IMR-90 (cell line): ENCODE results near the gene MARK4. TPM values are rescaled to one million over a fixed set of nuclear protein-coding genes. Genes with fewer than 3 reads are reported as not detected.

Experiments
- ATAC-seq: fragments of 200-7000 bp; cut with Tn5 transposase; 2 replicates; pipeline ENCODE4 v1.9.1; 2020; ENCODE audit warnings: low read depth, mild to moderate bottlenecking, moderate library complexity
- BruUV-seq: library from RNA; stranded (reverse); fragments of 400-500 nt; replicated peaks from 2 replicates; lab custom pipeline; 2021; lab: Mats Ljungman, UMichigan
- CTCF ChIA-PET: fragments of 300-600 bp; formaldehyde crosslinking; extraction: SDS; loops from one replicate; lab custom pipeline; 2021; ENCODE audit warnings: antibody characterized with exemption; lab: Yijun Ruan, JAX
- POLR2A ChIA-PET: fragments of 300-600 bp; sonication (Branson Sonifier 250); formaldehyde crosslinking; loops from one replicate; lab custom pipeline; 2022; ENCODE audit warnings: antibody characterized with exemption; ENCODE audit not compliant: unreplicated experiment; lab: Charles Lee
- DNase-seq: peaks from one replicate; pipeline ENCODE4 v3.0.0; 2013
- H2AFZ ChIP-seq: replicated peaks from 2 replicates; pipeline ENCODE3; 2013; ENCODE audit warnings: low read length, mild to moderate bottlenecking; ENCODE audit not compliant: poor library complexity
- H2AK5ac ChIP-seq: 2 replicates; pipeline ENCODE4 v1.6.1; 2013; ENCODE audit warnings: low read depth, low read length, inconsistent platforms
- H2AK9ac ChIP-seq: replicated peaks from 2 replicates; pipeline ENCODE3; 2013; ENCODE audit warnings: mild to moderate bottlenecking, low read depth, low read length, moderate library complexity; ENCODE audit not compliant: poor library complexity
- H2BK120ac ChIP-seq: 2 replicates; pipeline ENCODE4 v1.6.1; 2013; ENCODE audit warnings: low read depth, low read length, inconsistent platforms
- H2BK15ac ChIP-seq: 3 replicates; pipeline ENCODE4 v1.6.1; 2013; ENCODE audit warnings: low read depth, low read length, inconsistent platforms
- H2BK20ac ChIP-seq: 2 replicates; pipeline ENCODE4 v1.6.1; 2013; ENCODE audit warnings: low read depth, mild to moderate bottlenecking, inconsistent platforms, low read length, moderate library complexity
- H2BK5ac ChIP-seq: 2 replicates; pipeline ENCODE4 v1.6.1; 2013; ENCODE audit warnings: mild to moderate bottlenecking, low read depth, low read length, inconsistent platforms; ENCODE audit not compliant: poor library complexity, severe bottlenecking
- H3K14ac ChIP-seq: replicated peaks from 2 replicates; pipeline ENCODE4 v1.6.1; 2013; ENCODE audit warnings: low read depth, low read length, inconsistent platforms
- H3K18ac ChIP-seq: 2 replicates; pipeline ENCODE4 v1.6.1; 2013; ENCODE audit warnings: low read depth, low read length, control low read depth
- H3K23ac ChIP-seq: 2 replicates; pipeline ENCODE4 v1.6.1; 2013; ENCODE audit warnings: low read depth, low read length, inconsistent platforms
- H3K27ac ChIP-seq: 2 replicates; pipeline ENCODE4 v1.5.1; 2013; ENCODE audit warnings: mild to moderate bottlenecking, control low read depth, low read length; ENCODE audit not compliant: insufficient read depth
- H3K27me3 ChIP-seq: 2 replicates; pipeline ENCODE4 v1.6.1; 2013; ENCODE audit warnings: low read length; ENCODE audit not compliant: control insufficient read depth, insufficient read depth
- H3K36me3 ChIP-seq: 2 replicates; pipeline ENCODE4 v1.6.1; 2013; ENCODE audit warnings: low read length, mixed read lengths; ENCODE audit not compliant: control insufficient read depth, insufficient read depth
- H3K4ac ChIP-seq: 2 replicates; pipeline ENCODE4 v1.6.1; 2013; ENCODE audit warnings: low read depth, low read length, inconsistent platforms
- H3K4me1 ChIP-seq: 2 replicates; pipeline ENCODE4 v1.6.1; 2013; ENCODE audit warnings: low read length, mixed read lengths; ENCODE audit not compliant: control insufficient read depth, insufficient read depth
- H3K4me2 ChIP-seq: 2 replicates; pipeline ENCODE4 v1.6.1; 2013; ENCODE audit warnings: low read depth, mild to moderate bottlenecking, control low read depth, low read length, moderate library complexity
- H3K4me3 ChIP-seq: 2 replicates; pipeline ENCODE4 v1.5.1; 2013; ENCODE audit warnings: low read depth, mild to moderate bottlenecking, control low read depth, low read length, moderate library complexity; ENCODE audit not compliant: insufficient read depth
- H3K56ac ChIP-seq: 2 replicates; pipeline ENCODE4 v1.6.1; 2013; ENCODE audit warnings: low read length, inconsistent platforms; ENCODE audit not compliant: insufficient read depth; ENCODE audit errors: extremely low read depth
- H3K79me1 ChIP-seq, 2 experiments: 2 replicates each; pipeline ENCODE4 v1.6.1; 2013; ENCODE audit warnings: low read length in 2 of 2, inconsistent platforms in 1 of 2, low read depth in 1 of 2
- H3K9ac ChIP-seq: 2 replicates; pipeline ENCODE4 v1.6.1; 2013; ENCODE audit warnings: low read depth, low read length, control low read depth
- H3K9me1 ChIP-seq: 2 replicates; pipeline ENCODE4 v1.6.1; 2013; ENCODE audit warnings: low read length, inconsistent platforms; ENCODE audit not compliant: insufficient read depth
- H3K9me3 ChIP-seq: 2 replicates; pipeline ENCODE4 v1.6.1; 2013; ENCODE audit warnings: low read length; ENCODE audit not compliant: control insufficient read depth, insufficient read depth
- H4K20me1 ChIP-seq: 2 replicates; pipeline ENCODE4 v1.6.1; 2013; ENCODE audit warnings: low read length, inconsistent platforms; ENCODE audit not compliant: insufficient read depth
- H4K5ac ChIP-seq: 2 replicates; pipeline ENCODE4 v1.6.1; 2013; ENCODE audit warnings: mild to moderate bottlenecking, low read depth, low read length, control low read depth
- H4K8ac ChIP-seq, 2 experiments: 2 replicates each; pipeline ENCODE4 v1.6.1; 2013; ENCODE audit warnings: low read depth in 2 of 2, low read length in 2 of 2, control low read depth in 1 of 2, inconsistent platforms in 1 of 2
- H4K91ac ChIP-seq: 2 replicates; pipeline ENCODE4 v1.6.1; 2013; ENCODE audit warnings: low read depth, low read length, inconsistent platforms; ENCODE audit not compliant: insufficient read depth
- BHLHE40 ChIP-seq: fragments of 150-350 bp; IDR thresholded peaks from 2 replicates; pipeline ENCODE4 v1.6.1; 2016; ENCODE audit warnings: mild to moderate bottlenecking, low read depth, low read length
- CEBPB ChIP-seq: IDR thresholded peaks from 2 replicates; pipeline ENCODE4 v1.6.1; 2012; ENCODE audit warnings: low read depth, low read length, improper control_type of control experiment
- CHD1 ChIP-seq: IDR thresholded peaks from 2 replicates; pipeline ENCODE4 v1.6.1; 2012; ENCODE audit warnings: low read depth, low read length, improper control_type of control experiment
- CTCF ChIP-seq: conservative IDR thresholded peaks from 2 replicates; pipeline ENCODE4 v1.5.1; 2012; ENCODE audit warnings: mild to moderate bottlenecking, low read depth, low read length, improper control_type of control experiment
- ELK1 ChIP-seq: fragments of 150-350 bp; IDR thresholded peaks from 2 replicates; pipeline ENCODE4 v1.6.1; 2016; ENCODE audit warnings: low read depth, mild to moderate bottlenecking, low read length, moderate library complexity, borderline replicate concordance
- FOS ChIP-seq: fragments of 150-350 bp; IDR thresholded peaks from 2 replicates; pipeline ENCODE4 v1.6.1; 2016; ENCODE audit warnings: low read depth, low read length
- MAFK ChIP-seq: IDR thresholded peaks from 2 replicates; pipeline ENCODE4 v1.6.1; 2012; ENCODE audit warnings: low read depth, low read length, improper control_type of control experiment
- MAZ ChIP-seq: IDR thresholded peaks from 2 replicates; pipeline ENCODE4 v1.6.1; 2012; ENCODE audit warnings: low read depth, mild to moderate bottlenecking, low read length, improper control_type of control experiment, moderate library complexity, borderline replicate concordance
- POLR2A ChIP-seq: IDR thresholded peaks from 2 replicates; pipeline ENCODE4 v1.6.1; 2012; ENCODE audit warnings: mild to moderate bottlenecking, low read depth, low read length
- RAD21 ChIP-seq: IDR thresholded peaks from 2 replicates; pipeline ENCODE4 v1.6.1; 2012; ENCODE audit warnings: low read length, improper control_type of control experiment
- RCOR1 ChIP-seq: IDR thresholded peaks from 2 replicates; pipeline ENCODE4 v1.6.1; 2012; ENCODE audit warnings: mild to moderate bottlenecking, low read length, improper control_type of control experiment; ENCODE audit not compliant: insufficient replicate concordance
- RFX5 ChIP-seq: IDR thresholded peaks from 2 replicates; pipeline ENCODE4 v1.8.0; 2012; ENCODE audit warnings: low read depth, mild to moderate bottlenecking, low read length, moderate library complexity
- SMC3 ChIP-seq: fragments of 150-350 bp; IDR thresholded peaks from 2 replicates; pipeline ENCODE4 v1.6.1; 2016; ENCODE audit warnings: low read depth, mild to moderate bottlenecking, antibody characterized with exemption, low read length, moderate library complexity
- USF2 ChIP-seq: fragments of 150-350 bp; IDR thresholded peaks from 2 replicates; pipeline ENCODE4 v1.6.1; 2017; ENCODE audit warnings: mild to moderate bottlenecking, antibody characterized with exemption, low read length, low read depth
- WGBS, 2 experiments: methylation state at CpG; one replicate each; pipeline versions ENCODE4 v1.1.5 to v1.1.7; 2013; ENCODE audit warnings: missing lambda C conversion rate in 2 of 2; ENCODE audit not compliant: insufficient read length in 1 of 2; ENCODE audit errors: extremely low coverage in 2 of 2; 5-methylcytosine and 5-hydroxymethylcytosine counted together
- dilution Hi-C: fragments of 300-500 bp; cut with HindIII; formaldehyde crosslinking; loops from one replicate; pipeline ENCODE4 v1.14.3; 2018; ENCODE audit warnings: low sequenced_read_pairs; ENCODE audit not compliant: unreplicated experiment
- in situ Hi-C: fragments of 300-500 bp; cut with MboI; formaldehyde crosslinking; loops from 3 replicates; pipeline ENCODE4 v1.14.3; 2019; ENCODE audit warnings: low sequenced_read_pairs, inconsistent platforms, mixed read lengths
- intact Hi-C: fragments of 100-400 bp; cut with micrococcal nuclease; formaldehyde crosslinking; loops from 2 replicates; pipeline ENCODE4 v1.10.0; 2022
- polyA plus RNA-seq, 3 experiments: library from polyadenylated mRNA; depleted of rRNA; stranded (reverse); fragments of >200 nt; gene quantifications; 2 replicates each; pipeline ENCODE4 v1.2.3, GENCODE V29; 2012; ENCODE audit warnings: low replicate concordance in 1 of 3
- total RNA-seq: library from RNA; depleted of rRNA; stranded (reverse); fragments of >200 nt; gene quantifications from 2 replicates; pipeline ENCODE4 v1.2.3, GENCODE V29; 2012

MARK4 gene
- total and polyA plus RNA-seq, 2 of the 4 experiments (the other 2 are of a cell fraction): 11.3 to 20.7 TPM

GRCh38 chr19:45299719-45300118, 48.6 kb downstream of the MARK4 start:
- no peak overlapping the region for H2BK5ac ChIP-seq
- dilution Hi-C loops: no loop called here
- 0 out of 2 replicates have a peak, but pooled peaks cover 2% of the 10 kb centered on the region for H3K9me3 ChIP-seq
- intact Hi-C loops: no loop called here
- no peaks in the 10 kb centered on the region for H4K20me1 ChIP-seq
- no peaks in the 10 kb centered on the region for H3K79me1 ChIP-seq
- H3K4me3 ChIP-seq: no peak overlapping the region
- H3K4ac ChIP-seq: no peak overlapping the region
- CTCF ChIA-PET: no interaction called here
- no peak overlapping the region for H3K27ac ChIP-seq
- POLR2A ChIA-PET: no interaction called here
- H3K4me2 ChIP-seq: no peak overlapping the region
- H3K14ac ChIP-seq: no peak overlapping the region
- peaks cover 35% of the 10 kb centered on the region for H3K36me3 ChIP-seq
- no peak overlapping the region for H3K9ac ChIP-seq
- no peak overlapping the region for H2AK9ac ChIP-seq
- H2BK20ac ChIP-seq: no peak overlapping the region
- ATAC-seq: no peak
- H2BK120ac ChIP-seq: no peak overlapping the region
- no peak overlapping the region for H2AK5ac ChIP-seq
- DNase-seq: no peak
- no peak overlapping the region for H2AFZ ChIP-seq
- H3K4me1 ChIP-seq: no peaks in the 10 kb centered on the region
- TF ChIP-seq CTCF: no peak
- TF ChIP-seq RAD21: no peak
- TF ChIP-seq SMC3: no peak
- no peak for TF ChIP-seq RFX5
- no peak for TF ChIP-seq CHD1
- no peak for TF ChIP-seq RCOR1
- TF ChIP-seq POLR2A: no peak
- no peak for TF ChIP-seq CEBPB
- no peak for TF ChIP-seq MAFK
- TF ChIP-seq USF2: no peak
- no peak for TF ChIP-seq ELK1
- no peak for TF ChIP-seq FOS
- no peak for TF ChIP-seq MAZ
- no peak for TF ChIP-seq BHLHE40
- H3K9me1 ChIP-seq: peaks cover 3% of the 10 kb centered on the region; the same call in 1 of the 2 replicates
- no peak overlapping the region for H3K56ac ChIP-seq
- no peak overlapping the region for H4K91ac ChIP-seq
- in situ Hi-C loops: no loop called here
- no peak overlapping the region for H4K5ac ChIP-seq
- no peaks in the 10 kb centered on the region for H3K27me3 ChIP-seq
- BruUV-seq: no TSS peak
- H3K18ac ChIP-seq: no peak overlapping the region
- 100% methylated on average over 1 of the region's 6 CpGs; no CpG with 5 or more reads in 1 of the 2 experiments for WGBS, 2 experiments
- no peak overlapping the region for H2BK15ac ChIP-seq
- H4K8ac ChIP-seq: no peak overlapping the region
- no peak overlapping the region for H3K23ac ChIP-seq
